HCT116 (cell line): ENCODE measurements around the gene CCDC121.

Experiments used
- CEBPB ChIP-seq: IDR thresholded peaks from 2 replicates; pipeline ENCODE4 v1.6.1; 2012; ENCODE audit warnings: low read depth
- EZH2 ChIP-seq: fragments of 200-600 bp; sonication (generic); IDR thresholded peaks from 2 replicates; pipeline ENCODE4 v1.6.1; 2017; ENCODE audit warnings: antibody characterized with exemption, mixed run types
- POLR2A ChIP-seq: IDR thresholded peaks from 2 replicates; pipeline ENCODE4 v1.7.0; 2011; ENCODE audit warnings: borderline replicate concordance; ENCODE audit not compliant: insufficient read depth, insufficient read length; ENCODE audit errors: extremely low read depth
- POLR2AphosphoS5 ChIP-seq: IDR thresholded peaks from 2 replicates; pipeline ENCODE4 v1.6.1; 2011; ENCODE audit warnings: mild to moderate bottlenecking, low read depth, low read length, moderate library complexity
- RAD21 ChIP-seq: IDR thresholded peaks from 2 replicates; pipeline ENCODE4 v1.6.1; 2012; ENCODE audit warnings: low read depth, mild to moderate bottlenecking
- SIN3A ChIP-seq: IDR thresholded peaks from 2 replicates; pipeline ENCODE4 v1.6.1; 2012; ENCODE audit warnings: low read depth
- SRF ChIP-seq: IDR thresholded peaks from 2 replicates; pipeline ENCODE4 v1.6.1; 2012; ENCODE audit warnings: low read depth
- ZFX ChIP-seq: fragments of 450-650 bp; IDR thresholded peaks from 2 replicates; pipeline ENCODE4 v1.6.1; 2017
- TF ChIP-seq, protein P1 (sequence below): IDR thresholded peaks from 2 replicates; pipeline ENCODE4 v1.6.1; 2012
- TF ChIP-seq, protein P2 (sequence below), 3 experiments: fragments of 200-600 bp in 1 of 3; sonication (generic) in 1 of 3; IDR thresholded peaks in 2 of 3; conservative IDR thresholded peaks in 1 of 3; 2 replicates each; pipeline ENCODE4 v1.5.1; 2012 to 2017; ENCODE audit warnings: low read depth in 2 of 3, low read length in 2 of 3, antibody characterized with exemption in 1 of 3, borderline replicate concordance in 1 of 3, control low read depth in 1 of 3, mild to moderate bottlenecking in 1 of 3, mixed read lengths in 1 of 3, mixed run types in 1 of 3, moderate library complexity in 1 of 3; ENCODE audit not compliant: insufficient read depth in 1 of 3
- TF ChIP-seq, protein P3 (sequence below): IDR thresholded peaks from 2 replicates; pipeline ENCODE4 v1.6.1; 2011; ENCODE audit warnings: mild to moderate bottlenecking, low read length, moderate library complexity; ENCODE audit not compliant: insufficient replicate concordance; ENCODE audit errors: extremely low read depth
- TF ChIP-seq, protein P4 (sequence below): IDR thresholded peaks from 2 replicates; pipeline ENCODE4 v1.6.1; 2012
- TF ChIP-seq, protein P5 (sequence below): IDR thresholded peaks from 2 replicates; pipeline ENCODE4 v1.6.1; 2012; ENCODE audit warnings: low read depth

DNA sequence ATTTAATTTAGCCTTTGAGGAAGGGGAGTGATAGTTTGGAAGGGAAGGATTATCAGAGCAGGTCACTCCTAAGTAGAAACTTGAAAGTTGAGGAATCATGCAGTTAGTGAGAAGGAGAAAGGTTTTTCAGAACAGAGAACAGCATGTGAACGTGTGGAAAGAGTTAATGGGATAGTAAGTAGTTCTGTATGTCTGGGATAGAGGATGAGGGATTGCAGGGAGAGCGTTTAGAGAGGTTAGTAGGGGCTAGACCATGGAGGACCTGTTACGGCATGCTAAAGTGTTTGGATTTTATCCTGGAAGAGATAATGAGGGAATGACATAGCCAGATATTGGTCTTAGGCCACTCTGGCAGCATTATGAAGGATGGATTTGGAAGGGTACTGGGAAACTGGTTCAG is 44.2 kb downstream of the CCDC121 start:
- TF ChIP-seq, protein P1, sequence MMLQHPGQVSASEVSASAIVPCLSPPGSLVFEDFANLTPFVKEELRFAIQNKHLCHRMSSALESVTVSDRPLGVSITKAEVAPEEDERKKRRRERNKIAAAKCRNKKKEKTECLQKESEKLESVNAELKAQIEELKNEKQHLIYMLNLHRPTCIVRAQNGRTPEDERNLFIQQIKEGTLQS: no peak
- TF ChIP-seq, protein P2, sequence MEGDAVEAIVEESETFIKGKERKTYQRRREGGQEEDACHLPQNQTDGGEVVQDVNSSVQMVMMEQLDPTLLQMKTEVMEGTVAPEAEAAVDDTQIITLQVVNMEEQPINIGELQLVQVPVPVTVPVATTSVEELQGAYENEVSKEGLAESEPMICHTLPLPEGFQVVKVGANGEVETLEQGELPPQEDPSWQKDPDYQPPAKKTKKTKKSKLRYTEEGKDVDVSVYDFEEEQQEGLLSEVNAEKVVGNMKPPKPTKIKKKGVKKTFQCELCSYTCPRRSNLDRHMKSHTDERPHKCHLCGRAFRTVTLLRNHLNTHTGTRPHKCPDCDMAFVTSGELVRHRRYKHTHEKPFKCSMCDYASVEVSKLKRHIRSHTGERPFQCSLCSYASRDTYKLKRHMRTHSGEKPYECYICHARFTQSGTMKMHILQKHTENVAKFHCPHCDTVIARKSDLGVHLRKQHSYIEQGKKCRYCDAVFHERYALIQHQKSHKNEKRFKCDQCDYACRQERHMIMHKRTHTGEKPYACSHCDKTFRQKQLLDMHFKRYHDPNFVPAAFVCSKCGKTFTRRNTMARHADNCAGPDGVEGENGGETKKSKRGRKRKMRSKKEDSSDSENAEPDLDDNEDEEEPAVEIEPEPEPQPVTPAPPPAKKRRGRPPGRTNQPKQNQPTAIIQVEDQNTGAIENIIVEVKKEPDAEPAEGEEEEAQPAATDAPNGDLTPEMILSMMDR (IDR thresholded peaks at IDR 0.05 in 2 of 3, conservative IDR thresholded peaks at IDR 0.05 in 1 of 3; ENCODE audit: borderline replicate concordance in 1 of 3, insufficient read depth in 1 of 3, low read depth in 2 of 3, low read length in 2 of 3): no peak
- TF ChIP-seq, protein P3, sequence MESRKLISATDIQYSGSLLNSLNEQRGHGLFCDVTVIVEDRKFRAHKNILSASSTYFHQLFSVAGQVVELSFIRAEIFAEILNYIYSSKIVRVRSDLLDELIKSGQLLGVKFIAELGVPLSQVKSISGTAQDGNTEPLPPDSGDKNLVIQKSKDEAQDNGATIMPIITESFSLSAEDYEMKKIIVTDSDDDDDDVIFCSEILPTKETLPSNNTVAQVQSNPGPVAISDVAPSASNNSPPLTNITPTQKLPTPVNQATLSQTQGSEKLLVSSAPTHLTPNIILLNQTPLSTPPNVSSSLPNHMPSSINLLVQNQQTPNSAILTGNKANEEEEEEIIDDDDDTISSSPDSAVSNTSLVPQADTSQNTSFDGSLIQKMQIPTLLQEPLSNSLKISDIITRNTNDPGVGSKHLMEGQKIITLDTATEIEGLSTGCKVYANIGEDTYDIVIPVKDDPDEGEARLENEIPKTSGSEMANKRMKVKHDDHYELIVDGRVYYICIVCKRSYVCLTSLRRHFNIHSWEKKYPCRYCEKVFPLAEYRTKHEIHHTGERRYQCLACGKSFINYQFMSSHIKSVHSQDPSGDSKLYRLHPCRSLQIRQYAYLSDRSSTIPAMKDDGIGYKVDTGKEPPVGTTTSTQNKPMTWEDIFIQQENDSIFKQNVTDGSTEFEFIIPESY: no peak
- TF ChIP-seq, protein P4, sequence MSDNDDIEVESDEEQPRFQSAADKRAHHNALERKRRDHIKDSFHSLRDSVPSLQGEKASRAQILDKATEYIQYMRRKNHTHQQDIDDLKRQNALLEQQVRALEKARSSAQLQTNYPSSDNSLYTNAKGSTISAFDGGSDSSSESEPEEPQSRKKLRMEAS: no peak
- TF ChIP-seq POLR2AphosphoS5 (no peak), RAD21 (no peak), EZH2 (no peak), ZFX (no peak), POLR2A (no peak), SRF (no peak), SIN3A (no peak), CEBPB (no peak)
- TF ChIP-seq, protein P5, sequence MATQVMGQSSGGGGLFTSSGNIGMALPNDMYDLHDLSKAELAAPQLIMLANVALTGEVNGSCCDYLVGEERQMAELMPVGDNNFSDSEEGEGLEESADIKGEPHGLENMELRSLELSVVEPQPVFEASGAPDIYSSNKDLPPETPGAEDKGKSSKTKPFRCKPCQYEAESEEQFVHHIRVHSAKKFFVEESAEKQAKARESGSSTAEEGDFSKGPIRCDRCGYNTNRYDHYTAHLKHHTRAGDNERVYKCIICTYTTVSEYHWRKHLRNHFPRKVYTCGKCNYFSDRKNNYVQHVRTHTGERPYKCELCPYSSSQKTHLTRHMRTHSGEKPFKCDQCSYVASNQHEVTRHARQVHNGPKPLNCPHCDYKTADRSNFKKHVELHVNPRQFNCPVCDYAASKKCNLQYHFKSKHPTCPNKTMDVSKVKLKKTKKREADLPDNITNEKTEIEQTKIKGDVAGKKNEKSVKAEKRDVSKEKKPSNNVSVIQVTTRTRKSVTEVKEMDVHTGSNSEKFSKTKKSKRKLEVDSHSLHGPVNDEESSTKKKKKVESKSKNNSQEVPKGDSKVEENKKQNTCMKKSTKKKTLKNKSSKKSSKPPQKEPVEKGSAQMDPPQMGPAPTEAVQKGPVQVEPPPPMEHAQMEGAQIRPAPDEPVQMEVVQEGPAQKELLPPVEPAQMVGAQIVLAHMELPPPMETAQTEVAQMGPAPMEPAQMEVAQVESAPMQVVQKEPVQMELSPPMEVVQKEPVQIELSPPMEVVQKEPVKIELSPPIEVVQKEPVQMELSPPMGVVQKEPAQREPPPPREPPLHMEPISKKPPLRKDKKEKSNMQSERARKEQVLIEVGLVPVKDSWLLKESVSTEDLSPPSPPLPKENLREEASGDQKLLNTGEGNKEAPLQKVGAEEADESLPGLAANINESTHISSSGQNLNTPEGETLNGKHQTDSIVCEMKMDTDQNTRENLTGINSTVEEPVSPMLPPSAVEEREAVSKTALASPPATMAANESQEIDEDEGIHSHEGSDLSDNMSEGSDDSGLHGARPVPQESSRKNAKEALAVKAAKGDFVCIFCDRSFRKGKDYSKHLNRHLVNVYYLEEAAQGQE: no peak
